Mesangial cell (primary cell): ENCODE data around the gene ZNF200. TPM values are rescaled to one million over a fixed set of nuclear protein-coding genes. Genes with fewer than 3 reads are reported as not detected.

Experiments used
- total RNA-seq: library from RNA; depleted of rRNA; stranded (reverse); fragments of >200 nt; gene quantifications from 2 replicates; pipeline ENCODE4 v1.2.3, GENCODE V29; 2015

Gene ZNF200, protein sequence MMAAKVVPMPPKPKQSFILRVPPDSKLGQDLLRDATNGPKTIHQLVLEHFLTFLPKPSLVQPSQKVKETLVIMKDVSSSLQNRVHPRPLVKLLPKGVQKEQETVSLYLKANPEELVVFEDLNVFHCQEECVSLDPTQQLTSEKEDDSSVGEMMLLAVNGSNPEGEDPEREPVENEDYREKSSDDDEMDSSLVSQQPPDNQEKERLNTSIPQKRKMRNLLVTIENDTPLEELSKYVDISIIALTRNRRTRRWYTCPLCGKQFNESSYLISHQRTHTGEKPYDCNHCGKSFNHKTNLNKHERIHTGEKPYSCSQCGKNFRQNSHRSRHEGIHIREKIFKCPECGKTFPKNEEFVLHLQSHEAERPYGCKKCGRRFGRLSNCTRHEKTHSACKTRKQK
- total RNA-seq, result 4.6 and 4.9 TPM in 2 replicates

GRCh38 chr16:3234857-3235561 is at the start of gene ZNF200:
Gene ZNF200, minus strand, starts transcription at chr16:3235158. Its CDS starts 1,403 bp downstream, at chr16:3233755.

DNA sequence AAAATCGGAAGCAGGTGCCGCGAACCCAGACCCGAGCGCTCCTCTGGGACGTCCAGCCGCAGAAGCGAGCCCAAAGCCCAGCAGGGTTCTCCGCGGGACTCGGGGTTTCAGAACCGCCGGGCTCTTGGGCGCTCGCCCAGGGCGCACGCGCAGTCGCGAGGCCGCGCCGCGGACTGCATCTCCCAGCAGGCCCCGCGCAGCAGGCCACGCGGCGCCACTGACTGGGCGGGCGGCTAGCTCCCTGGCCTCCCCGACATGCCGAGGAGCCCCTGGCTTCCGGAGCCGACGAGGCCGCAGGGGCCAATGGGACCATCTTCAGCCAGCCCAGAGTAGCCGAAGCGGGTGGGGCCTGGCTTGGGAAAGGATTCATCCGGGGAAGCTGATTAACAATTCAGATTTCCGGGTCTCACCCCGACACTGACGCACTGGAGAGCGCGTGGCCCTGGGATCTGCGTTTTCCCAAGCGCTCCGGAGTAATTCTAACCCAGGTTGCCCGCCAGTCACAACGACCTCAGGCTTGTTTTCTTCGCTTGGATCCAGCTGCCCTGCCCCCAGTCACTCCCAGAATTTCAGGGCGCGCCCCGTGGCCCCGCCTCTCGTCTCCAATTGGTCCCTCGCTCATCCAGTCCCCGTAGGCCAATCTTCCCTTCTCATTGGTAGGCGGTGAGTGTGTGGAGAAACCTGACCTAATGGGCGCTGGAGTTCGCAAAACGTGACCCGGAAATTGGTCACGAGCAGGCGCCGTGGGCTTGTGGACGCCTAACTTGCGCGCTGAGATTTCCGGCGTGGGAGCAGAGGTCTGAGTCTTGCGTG is 48.0 kb upstream of the ZNF200 start, which contains the start of gene ZNF263:
Gene ZNF263, plus strand, starts transcription at position 762 of the 813 bp plus-strand sequence. CDS start 328 bp downstream, outside the sequence.

DNA sequence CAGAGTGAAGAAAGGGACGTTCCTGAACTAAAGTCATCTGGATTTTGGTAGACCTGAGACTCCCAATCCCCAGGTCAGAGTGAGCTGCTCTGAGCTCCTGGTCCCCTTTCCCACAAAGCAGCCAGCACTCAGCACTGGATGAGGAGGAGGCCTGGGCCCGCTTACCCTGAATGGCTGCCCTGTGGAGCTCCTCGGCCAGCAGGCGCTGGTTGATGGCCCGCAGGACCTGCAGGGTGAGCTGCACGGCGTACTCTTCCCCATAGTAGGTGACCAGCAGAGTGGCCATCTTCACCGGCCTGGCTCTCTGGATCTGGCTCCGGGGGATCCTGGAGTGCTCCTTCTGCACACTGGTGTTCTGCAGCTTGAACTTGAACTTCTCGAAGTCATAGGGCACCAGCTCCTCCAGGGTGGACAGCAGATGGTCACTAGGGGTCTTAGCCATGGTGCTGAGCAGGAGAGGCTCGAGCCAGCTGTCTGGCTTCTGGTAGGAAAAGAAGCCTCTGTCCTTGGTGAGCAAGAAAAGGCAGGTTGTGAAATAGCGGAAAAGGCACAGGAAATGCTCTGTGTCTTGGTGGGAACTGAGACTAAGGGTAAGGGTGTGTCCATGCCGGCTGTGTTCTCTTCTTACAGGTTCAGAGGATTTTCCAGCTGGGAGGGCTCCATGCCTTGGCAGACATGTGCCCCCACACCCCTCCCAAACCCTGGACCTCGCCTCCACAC is 21.3 kb upstream of the ZNF200 start, which contains the start of gene MEFV:
Gene MEFV, minus strand, starts transcription at position 488 of the 720 bp plus-strand sequence. Its CDS starts 46 bp downstream, at position 442.

DNA sequence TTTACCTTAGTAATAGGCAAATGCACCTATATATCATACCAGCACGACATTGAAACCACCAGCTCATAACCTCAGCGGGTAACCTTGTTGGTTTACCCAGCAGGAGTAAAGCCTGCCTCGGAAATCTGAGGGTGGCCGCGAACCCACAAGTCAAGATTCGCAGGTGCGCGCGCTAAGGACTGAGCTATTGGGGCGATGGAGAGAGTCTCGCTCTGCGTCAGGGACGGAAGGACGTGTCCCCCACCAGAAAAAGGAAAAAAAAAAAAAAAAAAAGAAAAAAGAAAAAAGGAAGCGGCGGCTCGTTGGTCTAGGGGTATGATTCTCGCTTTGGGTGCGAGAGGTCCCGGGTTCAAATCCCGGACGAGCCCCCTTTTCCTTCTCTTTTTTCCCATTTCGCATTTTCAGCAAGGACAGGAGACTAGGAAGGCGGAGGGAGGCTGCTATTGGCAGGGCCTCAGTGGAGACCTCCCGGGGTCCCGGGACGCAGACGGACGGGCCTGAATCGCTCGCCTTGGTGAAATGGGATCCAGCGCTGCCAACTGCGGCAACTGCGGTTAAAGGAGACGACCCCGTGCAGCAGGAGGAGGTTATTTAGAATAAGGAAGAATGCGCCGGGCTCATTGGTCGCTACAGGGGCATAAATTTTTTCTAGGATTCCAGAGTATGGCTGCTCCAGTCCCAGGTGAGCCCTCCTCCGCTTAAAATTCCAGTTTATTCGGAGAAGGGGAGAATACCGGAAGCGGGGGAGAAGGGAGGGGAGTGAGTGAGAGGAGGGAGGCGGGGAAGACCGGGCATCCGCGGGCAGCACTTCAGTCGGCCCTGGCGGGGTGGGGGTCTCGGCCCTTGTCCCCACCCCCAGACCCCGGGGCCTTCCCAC is 46.9 kb downstream of the ZNF200 start, which contains the start of gene OR1F1:
Gene OR1F1, plus strand, starts transcription at position 407 of the 877 bp plus-strand sequence.

Other genes with a start within 250 kb of the ZNF200 start
- under 0.01 TPM in 1 of 2 replicates, not detected in the other for gene CLDN9, start 222.2 kb downstream of the ZNF200 start, total RNA-seq
- gene CLDN6, start 217.0 kb downstream of the ZNF200 start, total RNA-seq, result 31.8 and 63.8 TPM in 2 replicates
- gene TNFRSF12A, start 214.8 kb downstream of the ZNF200 start, total RNA-seq, result 630 and 760 TPM in 2 replicates
- gene HCFC1R1, start 211.2 kb downstream of the ZNF200 start, total RNA-seq, result 61.8 and 378 TPM in 2 replicates
- gene THOC6, start 211.1 kb downstream of the ZNF200 start, total RNA-seq, result 32.4 and 43.7 TPM in 2 replicates
- not detected in 2 replicates for gene BICDL2, start 198.2 kb downstream of the ZNF200 start, total RNA-seq
- gene MMP25, start 188.6 kb downstream of the ZNF200 start, total RNA-seq, result under 0.01 and 0.13 TPM in 2 replicates
- 128 and 172 TPM in 2 replicates for gene IL32, start 169.5 kb downstream of the ZNF200 start, total RNA-seq
- not detected in 2 replicates for gene ZSCAN10, start 135.9 kb downstream of the ZNF200 start, total RNA-seq
- 15.8 and 25.9 TPM in 2 replicates for gene ZNF205, start 122.6 kb downstream of the ZNF200 start, total RNA-seq
- gene ZNF213, start 100.1 kb downstream of the ZNF200 start, total RNA-seq, result 5.9 and 9.9 TPM in 2 replicates
- gene OR1F1, start 47.0 kb downstream of the ZNF200 start, total RNA-seq, result not detected in 2 replicates
- gene MEFV, start 21.5 kb upstream of the ZNF200 start, total RNA-seq, result not detected in 2 replicates
- 19.9 and 29.3 TPM in 2 replicates for gene ZNF263, start 48.3 kb upstream of the ZNF200 start, total RNA-seq
- gene TIGD7, start 70.3 kb upstream of the ZNF200 start, total RNA-seq, result 1.4 and 1.8 TPM in 2 replicates
- gene ZNF75A, start 70.3 kb upstream of the ZNF200 start, total RNA-seq, result 9.0 and 11.2 TPM in 2 replicates
- not detected in 2 replicates for gene OR2C1, start 120.7 kb upstream of the ZNF200 start, total RNA-seq
- gene ZSCAN32, start 165.8 kb upstream of the ZNF200 start, total RNA-seq, result 7.8 and 10.6 TPM in 2 replicates
- gene ZNF174, start 166.1 kb upstream of the ZNF200 start, total RNA-seq, result 8.5 and 15.6 TPM in 2 replicates
- 1.1 and 1.4 TPM in 2 replicates for gene ZNF597, start 208.3 kb upstream of the ZNF200 start, total RNA-seq
- gene NAA60, start 208.5 kb upstream of the ZNF200 start, total RNA-seq, result 32.3 and 35.2 TPM in 2 replicates